HG03354 (cell line): ENCODE measurements around the gene KMT2E.

Experiments used
- ATAC-seq: cut with Tn5 transposase; IDR thresholded peaks from one replicate; pipeline ENCODE4 v1.9.1; 2021; ENCODE audit warnings: mild to moderate bottlenecking; ENCODE audit not compliant: unreplicated experiment, poor library complexity, severe bottlenecking

KMT2E gene

GRCh38 chr7:105112440-105113418, 98.7 kb downstream of the KMT2E start:
- ATAC-seq: no peak

GRCh38 chr7:105118612-105119600, 104.9 kb downstream of the KMT2E start:
- no peak for ATAC-seq

- no peak for ATAC-seq
Measured at GRCh38 chr7:105122619-105123018, 108.6 kb downstream of the KMT2E start.

- no peak for ATAC-seq
Measured at GRCh38 chr7:105125745-105126144, 111.7 kb downstream of the KMT2E start.

- ATAC-seq: no peak
Measured at GRCh38 chr7:105126436-105126975, 112.5 kb downstream of the KMT2E start.

GRCh38 chr7:105127179-105127578, 113.2 kb downstream of the KMT2E start:
- no peak for ATAC-seq

GRCh38 chr7:105130048-105130447, 116.0 kb downstream of the KMT2E start:
- no peak for ATAC-seq

GRCh38 chr7:105130580-105130979, 116.6 kb downstream of the KMT2E start:
- no peak for ATAC-seq

- peak; percentile 71 for ATAC-seq
Measured at GRCh38 chr7:105131033-105131656, 117.1 kb downstream of the KMT2E start.

- ATAC-seq: no peak
Measured at GRCh38 chr7:105131890-105132289, 117.9 kb downstream of the KMT2E start.

GRCh38 chr7:105132335-105132734, 118.3 kb downstream of the KMT2E start:
- no peak for ATAC-seq

GRCh38 chr7:105132835-105133234, 118.8 kb downstream of the KMT2E start:
- no peak for ATAC-seq

GRCh38 chr7:105133358-105133757, 119.4 kb downstream of the KMT2E start:
- ATAC-seq: no peak

GRCh38 chr7:105133986-105134655, 120.1 kb downstream of the KMT2E start:
- ATAC-seq: no peak

GRCh38 chr7:105136221-105136620, 122.2 kb downstream of the KMT2E start:
- no peak for ATAC-seq

GRCh38 chr7:105137898-105138297, 123.9 kb downstream of the KMT2E start:
- ATAC-seq: no peak

- no peak for ATAC-seq
Measured at GRCh38 chr7:105139381-105139780, 125.4 kb downstream of the KMT2E start.

GRCh38 chr7:105141068-105141467, 127.1 kb downstream of the KMT2E start:
- no peak for ATAC-seq

- no peak for ATAC-seq
Measured at GRCh38 chr7:105149827-105150226, 135.8 kb downstream of the KMT2E start.
